GM18499 (cell line): ENCODE data around the gene SMIM41.

ENCODE experiments used
- ATAC-seq: cut with Tn5 transposase; IDR thresholded peaks from one replicate; pipeline ENCODE4 v1.9.1; 2021; ENCODE audit warnings: moderate number of reproducible peaks; ENCODE audit not compliant: insufficient read depth, unreplicated experiment

Gene SMIM41

DNA sequence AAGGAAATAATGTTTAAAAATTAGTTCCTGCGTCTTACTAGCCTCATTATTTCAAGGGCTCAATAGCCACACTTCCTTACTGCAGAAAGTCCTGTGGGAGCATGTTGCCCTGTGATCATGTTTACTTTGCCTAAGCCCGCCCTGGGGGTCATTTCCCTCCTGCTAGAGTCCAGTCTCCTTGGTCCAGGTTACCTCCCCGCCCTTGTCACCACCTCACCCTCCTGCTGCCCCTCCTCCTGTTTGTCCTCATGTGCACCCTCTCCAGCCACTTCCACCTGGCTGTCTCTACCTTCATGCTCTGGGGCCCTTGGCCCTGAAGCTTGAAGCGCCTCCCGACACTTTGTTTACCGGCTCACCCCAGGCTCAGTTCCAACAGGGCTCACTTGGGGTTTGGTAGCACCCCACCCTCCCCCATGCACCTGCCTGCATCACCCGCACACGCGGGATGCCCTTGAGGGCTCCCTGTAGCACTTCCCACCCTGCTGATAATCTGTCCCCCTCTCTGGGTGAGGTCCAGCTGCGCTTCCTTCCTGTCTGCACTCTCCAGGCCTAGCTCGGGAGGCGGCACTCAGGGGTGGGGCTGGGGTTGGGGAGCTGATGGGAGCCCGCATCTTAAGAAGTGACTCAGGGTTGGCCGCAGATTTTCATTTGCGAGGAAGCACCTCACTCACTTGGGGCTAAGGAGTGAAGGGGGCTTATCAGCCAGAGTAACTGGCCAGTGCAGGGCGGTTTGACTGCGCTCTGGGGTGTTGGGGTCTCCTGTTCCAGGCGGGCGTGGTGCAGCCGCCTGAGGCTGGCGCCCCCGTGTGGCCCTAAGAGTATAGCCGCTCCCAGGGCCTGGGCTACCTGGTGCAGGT, 40.1 kb downstream of the SMIM41 start:
- ATAC-seq: no peak

- ATAC-seq: no peak
These were observed 41.7 kb downstream of the SMIM41 start for GRCh38 chr12:52120951-52121823.

GRCh38 chr12:52121824-52122539, 42.5 kb downstream of the SMIM41 start:
- no peak for ATAC-seq

DNA sequence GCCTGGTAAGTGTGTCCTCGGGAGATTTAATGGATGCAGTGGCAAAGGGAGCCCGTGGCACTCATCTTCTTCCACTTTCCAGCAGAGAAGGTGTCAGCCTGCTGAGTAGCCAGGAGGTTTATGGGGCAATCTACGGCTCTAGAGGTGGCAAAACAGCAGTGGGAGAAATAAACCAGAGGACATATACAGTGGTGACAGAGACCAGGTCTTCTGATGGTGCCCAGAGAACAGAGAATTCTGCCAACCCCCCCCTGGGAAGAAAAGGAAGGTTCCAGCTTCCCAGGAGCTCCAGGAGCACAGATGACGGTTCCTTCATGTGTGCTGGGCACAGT, 43.0 kb downstream of the SMIM41 start:
- no peak for ATAC-seq

DNA sequence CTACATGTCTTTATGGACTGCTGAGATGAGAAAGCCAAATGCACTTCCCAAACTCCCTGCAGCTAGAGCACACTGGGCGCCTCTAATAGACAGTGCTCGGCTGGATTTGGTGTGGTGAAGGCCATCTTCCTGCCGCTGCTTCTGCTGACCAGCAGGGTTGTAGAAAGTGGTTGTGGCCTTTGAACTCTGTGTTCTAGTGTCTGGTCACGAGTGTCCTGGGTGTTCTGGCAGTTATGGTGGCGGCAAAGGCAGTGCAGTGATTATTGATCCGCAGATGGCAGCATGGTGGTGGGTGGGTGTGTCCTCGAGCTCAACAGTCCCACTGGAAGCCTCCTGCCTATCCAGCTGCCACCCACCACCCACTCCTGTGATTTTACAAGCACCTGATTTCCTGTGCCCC, 43.4 kb downstream of the SMIM41 start:
- no peak for ATAC-seq

GRCh38 chr12:52123487-52124186, 44.1 kb downstream of the SMIM41 start:
- no peak for ATAC-seq

GRCh38 chr12:52125476-52125900, 46.0 kb downstream of the SMIM41 start:
- no peak for ATAC-seq

- no peak for ATAC-seq
These were observed 46.6 kb downstream of the SMIM41 start for GRCh38 chr12:52126050-52126604.

DNA sequence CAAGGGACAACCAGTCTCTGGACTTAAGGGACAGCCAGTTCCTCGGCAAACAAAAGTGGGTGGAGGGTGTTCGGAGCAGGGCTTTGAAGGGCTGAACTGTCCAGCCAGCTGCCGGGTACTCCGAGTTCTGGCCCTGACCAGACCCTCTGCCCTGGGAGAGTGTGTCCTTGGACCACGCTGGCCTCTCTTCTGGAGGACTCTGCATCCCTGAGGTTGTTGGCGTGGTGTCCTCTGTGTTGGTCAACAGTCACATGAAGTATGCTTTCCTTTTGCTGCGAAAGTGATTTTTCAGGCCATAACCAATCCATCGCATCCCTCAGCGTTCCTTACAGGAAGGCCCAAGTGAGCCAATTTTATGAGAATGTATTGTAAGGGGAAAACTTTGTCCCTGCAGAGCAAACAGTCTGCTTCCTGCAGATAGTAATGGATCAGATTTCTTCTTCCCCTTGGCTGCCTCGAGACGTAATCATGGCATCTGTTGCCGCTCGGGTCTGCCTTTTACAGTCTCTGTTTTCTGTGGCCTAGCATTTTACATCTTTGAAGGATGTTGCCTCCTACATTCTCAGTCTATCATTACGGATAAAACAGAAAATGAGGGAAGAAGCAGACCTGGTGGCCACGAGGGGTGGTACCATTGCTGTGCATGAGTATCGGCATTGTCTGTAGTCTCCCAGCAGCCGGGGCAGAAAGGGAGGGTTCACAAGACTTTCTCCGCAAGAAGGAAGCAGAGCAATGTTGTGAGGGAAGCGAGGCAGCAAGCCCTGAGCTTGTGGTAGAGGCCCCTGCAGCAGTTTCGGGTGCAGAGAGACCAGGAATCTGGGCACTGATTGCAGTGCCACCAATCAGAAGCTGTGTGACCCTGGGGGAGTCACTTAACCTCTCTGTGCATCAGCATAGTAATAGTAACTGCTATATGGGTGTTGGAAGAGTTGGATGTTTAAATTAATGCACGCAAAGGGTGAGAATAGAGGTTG, 47.4 kb downstream of the SMIM41 start:
- no peak for ATAC-seq

- no peak for ATAC-seq
These were observed 48.4 kb downstream of the SMIM41 start for GRCh38 chr12:52127683-52128450.

GRCh38 chr12:52130711-52131110, 51.2 kb downstream of the SMIM41 start:
- ATAC-seq: no peak

- no peak for ATAC-seq
These were observed 53.3 kb downstream of the SMIM41 start for GRCh38 chr12:52132754-52133161.

DNA sequence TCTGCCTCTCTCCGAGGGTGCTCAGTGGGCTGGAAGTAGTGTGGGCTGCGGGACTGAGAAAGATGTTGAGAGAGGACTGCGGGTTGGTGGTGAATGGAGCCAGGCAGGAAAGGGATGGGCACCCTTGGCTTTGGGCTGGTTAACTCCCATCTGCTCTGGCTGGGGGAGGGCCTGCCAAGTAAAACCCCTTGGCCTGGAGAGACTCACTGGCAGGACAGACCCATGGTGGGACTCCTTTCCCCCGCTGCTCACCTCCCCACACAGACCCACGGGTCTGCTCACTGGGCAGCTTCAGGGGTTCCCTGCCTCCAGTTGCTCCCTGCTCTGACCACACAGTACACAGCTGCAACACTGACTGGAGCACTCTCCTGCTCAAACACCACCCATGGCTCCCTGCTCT, 58.2 kb downstream of the SMIM41 start:
- ATAC-seq: no peak

DNA sequence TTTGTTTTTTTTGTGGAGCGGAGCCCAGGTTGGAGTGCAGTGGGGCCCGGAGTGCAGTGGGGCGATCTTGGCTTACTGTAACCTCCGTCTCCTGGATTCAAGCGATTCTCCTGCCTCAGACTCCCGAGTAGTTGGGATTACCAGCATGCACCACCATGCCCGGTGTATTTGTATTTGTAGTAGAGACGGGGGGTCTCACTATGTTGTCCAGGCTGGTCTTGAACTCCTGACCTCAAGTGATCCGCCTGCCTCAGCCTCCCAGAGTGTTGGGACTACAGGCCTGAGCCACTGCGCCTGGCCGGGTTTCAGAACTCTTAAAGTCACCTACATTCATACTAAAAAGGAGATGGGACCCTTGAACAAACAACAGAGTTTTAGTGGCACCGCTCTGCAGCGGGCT, 59.6 kb downstream of the SMIM41 start:
- ATAC-seq: no peak

- no peak for ATAC-seq
These were observed 60.1 kb downstream of the SMIM41 start for GRCh38 chr12:52139579-52140062.

DNA sequence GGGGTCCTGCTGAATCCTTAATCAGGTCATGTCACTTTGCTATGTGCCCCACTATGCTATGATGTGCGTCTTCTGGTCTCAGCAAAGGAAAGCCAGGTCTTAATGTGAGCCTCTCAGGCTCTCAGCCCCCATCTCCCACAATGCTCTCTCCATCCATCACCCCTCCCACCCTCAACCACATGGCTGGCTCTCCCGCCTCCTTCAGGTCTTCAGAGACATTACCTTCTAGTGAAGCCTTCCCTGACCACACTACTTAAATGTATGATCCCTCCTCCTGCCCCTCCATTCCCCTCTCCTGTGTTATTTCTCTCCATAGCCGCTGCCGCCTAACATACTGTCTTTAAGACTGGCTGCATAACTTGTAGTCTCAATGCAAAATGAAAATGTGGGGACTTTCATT, 61.8 kb downstream of the SMIM41 start:
- ATAC-seq: no peak

DNA sequence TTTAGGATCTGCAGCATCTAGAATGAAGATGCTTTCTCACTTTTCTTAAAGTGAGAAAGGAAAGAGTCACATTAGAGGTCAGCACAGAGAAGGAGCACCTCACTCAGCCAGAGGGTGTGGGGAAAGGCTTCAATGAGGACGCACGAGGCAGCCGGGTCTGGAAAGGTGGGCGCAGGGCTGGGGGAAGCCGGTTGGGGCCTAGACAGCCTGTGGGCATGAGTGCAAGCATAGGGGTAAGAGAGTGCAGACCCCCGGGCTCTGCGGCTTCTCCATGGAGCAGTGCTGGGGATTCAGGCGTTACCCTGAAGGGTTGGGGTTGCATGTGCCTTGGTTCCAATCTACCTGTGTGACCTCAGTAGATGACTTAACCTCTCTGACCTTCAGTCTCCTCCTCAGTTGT, 62.4 kb downstream of the SMIM41 start:
- no peak for ATAC-seq

DNA sequence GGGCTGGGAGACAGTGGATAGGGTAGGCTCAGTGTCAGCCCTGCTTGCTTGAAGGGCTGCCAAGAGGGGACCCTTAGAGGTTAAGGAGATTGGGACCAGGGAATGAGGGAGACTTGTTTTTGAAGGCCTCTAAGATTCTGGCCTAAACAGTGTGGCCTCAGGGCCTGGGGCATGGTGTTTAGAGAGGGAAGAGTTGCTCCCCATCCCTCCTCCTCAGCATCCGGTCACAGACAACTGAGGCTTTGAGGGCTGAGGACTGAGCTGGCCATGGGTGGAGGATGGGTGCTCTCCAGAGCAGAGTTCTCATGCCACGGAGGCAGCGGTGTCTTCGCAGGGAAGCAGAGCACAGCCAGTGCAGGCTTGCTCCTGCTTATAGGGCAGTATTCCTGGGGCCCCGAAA, 62.9 kb downstream of the SMIM41 start:
- no peak for ATAC-seq
